RWPE2 (cell line): ENCODE data around the gene RPL15.

Experiments
- ATAC-seq: fragments of 200-7000 bp; cut with Tn5 transposase; 3 replicates; pipeline ENCODE4 v1.9.1; 2021; ENCODE audit warnings: low read depth
- DNase-seq: peaks from one replicate; pipeline ENCODE4 v3.0.0-alpha.2; 2020; ENCODE audit warnings: low spot score
- H3K27ac ChIP-seq: fragments of 450-650 bp; 2 replicates; pipeline ENCODE4 v1.5.1; 2017; ENCODE audit warnings: mild to moderate bottlenecking; ENCODE audit not compliant: poor library complexity, severe bottlenecking
- H3K27me3 ChIP-seq: fragments of 250-450 bp; sonication (Bioruptor Pico); 2 replicates; pipeline ENCODE4 v1.5.1; 2021; ENCODE audit warnings: mild to moderate bottlenecking, moderate library complexity; ENCODE audit not compliant: insufficient read depth, poor library complexity, severe bottlenecking
- H3K36me3 ChIP-seq: fragments of 250-450 bp; sonication (Bioruptor Pico); 2 replicates; pipeline ENCODE4 v1.5.1; 2020; ENCODE audit warnings: low read depth, mild to moderate bottlenecking, moderate library complexity
- H3K4me1 ChIP-seq: fragments of 250-450 bp; sonication (Bioruptor Pico); 2 replicates; pipeline ENCODE4 v1.5.1; 2021; ENCODE audit warnings: mild to moderate bottlenecking, moderate library complexity; ENCODE audit not compliant: insufficient read depth, poor library complexity, severe bottlenecking
- H3K4me3 ChIP-seq: fragments of 250-450 bp; sonication (Bioruptor Pico); 2 replicates; pipeline ENCODE4 v1.5.1; 2021; ENCODE audit warnings: mild to moderate bottlenecking, moderate library complexity; ENCODE audit not compliant: severe bottlenecking
- H3K9me3 ChIP-seq: fragments of 250-450 bp; sonication (Bioruptor Pico); 2 replicates; pipeline ENCODE4 v1.5.1; 2021; ENCODE audit warnings: mild to moderate bottlenecking, moderate library complexity; ENCODE audit not compliant: severe bottlenecking
- CTCF ChIP-seq: fragments of 450-650 bp; IDR thresholded peaks from one replicate; pipeline ENCODE4 v1.5.1; 2017; ENCODE audit warnings: mild to moderate bottlenecking, moderate library complexity; ENCODE audit not compliant: poor library complexity, severe bottlenecking

Gene RPL15

DNA sequence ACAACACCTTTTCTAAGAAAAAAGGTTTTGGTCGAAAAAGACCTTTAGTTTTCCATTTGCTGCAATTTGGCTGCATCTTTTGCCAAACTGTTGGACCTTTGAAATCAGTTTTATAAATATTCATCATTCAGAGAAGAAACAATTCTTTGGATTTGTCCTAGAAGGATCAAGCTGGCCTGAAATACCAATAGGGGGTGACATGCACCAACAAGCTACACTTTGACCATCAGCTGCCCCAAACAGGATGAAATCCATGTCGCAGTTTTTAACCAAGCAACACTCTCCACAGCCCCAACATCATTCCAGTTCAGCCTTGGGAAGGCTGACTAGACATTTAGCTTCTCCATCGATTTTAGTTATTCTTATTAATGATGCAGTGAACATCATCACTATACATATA lies 9.8 kb downstream of the RPL15 start:
- no peak for ATAC-seq
- TF ChIP-seq CTCF, result peak; percentile 36
- Histone ChIP-seq H3K9me3 (no peaks in the 10 kb centered on the region), H3K4me3 (no peak overlapping the region), H3K36me3 (no peaks in the 10 kb centered on the region), H3K27ac (no peak overlapping the region), H3K27me3 (no peaks in the 10 kb centered on the region), H3K4me1 (peaks cover 6% of the 10 kb centered on the region)
- no peak for DNase-seq

GRCh38 chr3:23928524-23928923 lies 11.6 kb downstream of the RPL15 start:
- no peak overlapping the region for H3K4me3 ChIP-seq
- DNase-seq (no peak), ATAC-seq (peak; percentile 60)
- H3K4me1 ChIP-seq, result peaks cover 6% of the 10 kb centered on the region
- no peaks in the 10 kb centered on the region for H3K27me3 ChIP-seq
- no peak overlapping the region for H3K27ac ChIP-seq
- no peaks in the 10 kb centered on the region for H3K9me3 ChIP-seq
- no peak for TF ChIP-seq CTCF
- no peaks in the 10 kb centered on the region for H3K36me3 ChIP-seq

DNA sequence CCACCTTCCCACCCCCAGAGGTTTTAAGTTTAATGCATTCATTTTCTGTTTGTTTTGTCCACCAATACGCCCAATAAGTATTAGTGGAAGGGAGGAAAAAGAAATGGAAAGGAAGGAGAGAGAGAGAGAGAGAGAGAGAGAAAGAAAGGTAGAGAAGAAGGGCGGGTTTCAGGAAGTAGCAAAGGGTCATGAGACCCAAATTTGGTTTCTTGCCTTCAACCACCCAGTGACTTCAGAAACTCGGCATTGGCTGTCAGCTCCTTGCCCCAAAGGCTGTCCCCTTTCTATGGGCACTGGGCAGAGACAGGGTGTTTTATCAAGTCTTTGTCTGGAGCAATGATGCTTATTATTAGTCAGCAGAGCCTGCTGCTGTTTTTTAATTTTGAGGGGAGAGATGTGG lies 14.7 kb downstream of the RPL15 start:
- H3K27ac ChIP-seq, result no peak overlapping the region
- no peaks in the 10 kb centered on the region for H3K9me3 ChIP-seq
- TF ChIP-seq CTCF, result no peak
- no peak for DNase-seq
- no peak for ATAC-seq
- H3K27me3 ChIP-seq, result no peaks in the 10 kb centered on the region
- H3K4me3 ChIP-seq, result no peak overlapping the region
- H3K36me3 ChIP-seq, result no peaks in the 10 kb centered on the region
- peaks cover 6% of the 10 kb centered on the region for H3K4me1 ChIP-seq

- no peak for TF ChIP-seq CTCF
- H3K27me3 ChIP-seq, result no peaks in the 10 kb centered on the region
- H3K36me3 ChIP-seq, result no peaks in the 10 kb centered on the region
- DNase-seq (no peak), ATAC-seq (no peak)
- H3K4me1 ChIP-seq, result peaks cover 6% of the 10 kb centered on the region
- H3K27ac ChIP-seq, result no peak overlapping the region
- no peaks in the 10 kb centered on the region for H3K9me3 ChIP-seq
- H3K4me3 ChIP-seq, result no peak overlapping the region
These were observed 15.6 kb downstream of the RPL15 start for GRCh38 chr3:23932571-23932970.

DNA sequence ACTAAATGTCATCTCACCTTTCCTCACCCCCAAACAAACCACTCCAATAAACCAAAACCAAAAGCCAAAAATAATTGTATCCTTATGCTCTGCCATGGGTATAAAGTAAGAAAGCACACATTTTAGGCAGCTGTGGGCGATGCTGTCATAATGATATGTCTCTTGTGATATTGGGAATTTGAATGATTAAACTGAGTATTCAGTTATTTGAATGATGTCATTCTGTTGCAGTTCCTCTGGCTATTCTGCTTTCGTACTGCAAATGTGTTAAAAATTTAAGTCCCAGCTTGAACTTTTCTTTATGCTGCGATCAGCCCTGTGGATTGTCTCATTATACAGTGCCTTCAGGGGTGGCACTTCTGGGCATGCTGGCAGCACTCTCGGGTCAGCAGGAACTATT lies 17.3 kb downstream of the RPL15 start:
- DNase-seq (no peak), ATAC-seq (no peak)
- Histone ChIP-seq H3K4me1 (no peaks in the 10 kb centered on the region), H3K27ac (no peak overlapping the region), H3K9me3 (no peaks in the 10 kb centered on the region), H3K27me3 (no peaks in the 10 kb centered on the region), H3K36me3 (no peaks in the 10 kb centered on the region), H3K4me3 (no peak overlapping the region)
- no peak for TF ChIP-seq CTCF
